Naive thymus-derived CD8-positive, alpha-beta T cell (primary cell): ENCODE results near the gene C19orf38. TPM values are rescaled to one million over a fixed set of nuclear protein-coding genes. Genes with fewer than 3 reads are reported as not detected.
"Not testable (repeated sequence)": the region's sequence is repeated elsewhere in the genome, so short reads cannot be mapped to it uniquely, and the experiment has no call there.

Experiments
- ATAC-seq, 2 donors: fragments of 150-1000 bp; cut with Tn5 transposase in 1 of 2; sonication (Bioruptor Pico), chemical (Tn5 transposase) in 1 of 2; 1 replicate in 1 of 2; 2 replicates in 1 of 2; pipeline ENCODE4 v1.10.0; 2021; ENCODE audit warnings: mild to moderate bottlenecking in 2 of 2, moderate library complexity in 2 of 2
- POLR2A ChIA-PET: fragments of 350-600 bp; sonication (Branson Sonifier 250); formaldehyde crosslinking; loops from one replicate; lab custom pipeline; 2021; ENCODE audit warnings: antibody characterized with exemption; lab: Charles Lee
- DNase-seq, 10 donors: peaks; one replicate each; pipeline versions ENCODE4 v3.0.0 to v3.0.0-alpha.2; 2020 to 2022
- H3K27ac Mint-ChIP-seq, 10 donors: one replicate each; pipeline ENCODE4 v1.8.0; 2020 to 2022; ENCODE audit warnings: mild to moderate bottlenecking in 10 of 10, mixed read lengths in 10 of 10, moderate library complexity in 4 of 10, inconsistent platforms in 1 of 10
- H3K27me3 Mint-ChIP-seq, 5 donors: one replicate each; pipeline ENCODE4 v1.8.0; 2021 to 2022; ENCODE audit warnings: mixed read lengths in 5 of 5
- H3K36me3 Mint-ChIP-seq, 3 donors: one replicate each; pipeline ENCODE4 v1.8.0; 2020 to 2022; ENCODE audit warnings: mixed read lengths in 3 of 3, mild to moderate bottlenecking in 2 of 3, inconsistent platforms in 1 of 3
- H3K4me1 Mint-ChIP-seq, 4 donors: one replicate each; pipeline ENCODE4 v1.8.0; 2021 to 2022; ENCODE audit warnings: mixed read lengths in 4 of 4
- H3K4me3 Mint-ChIP-seq, 10 donors: one replicate each; pipeline ENCODE4 v1.8.0; 2020 to 2022; ENCODE audit warnings: mild to moderate bottlenecking in 10 of 10, mixed read lengths in 10 of 10, moderate library complexity in 6 of 10, inconsistent platforms in 1 of 10
- H3K9me3 Mint-ChIP-seq, 9 donors: one replicate each; pipeline ENCODE4 v1.8.0; 2020 to 2022; ENCODE audit warnings: mixed read lengths in 9 of 9, mild to moderate bottlenecking in 3 of 9, inconsistent platforms in 1 of 9, moderate library complexity in 1 of 9
- polyA plus RNA-seq, 3 donors: library from polyadenylated mRNA; unstranded; fragments of 300-500 nt; fragmentation: Illumina TruSeq; gene quantifications; one replicate each; pipeline ENCODE4 v1.2.3, GENCODE V29; 2021
- total RNA-seq, 8 experiments: library from RNA in 2 of 8; stranded (reverse) in 2 of 8; gene quantifications; one replicate each; pipeline ENCODE4 v1.2.3 and lab custom pipeline; 2021 to 2026

C19orf38 gene
- total and polyA plus RNA-seq, 5 experiments from 2014 or later, result 0.17 to 0.60 (median 0.41) TPM; not detected in 2

DNA sequence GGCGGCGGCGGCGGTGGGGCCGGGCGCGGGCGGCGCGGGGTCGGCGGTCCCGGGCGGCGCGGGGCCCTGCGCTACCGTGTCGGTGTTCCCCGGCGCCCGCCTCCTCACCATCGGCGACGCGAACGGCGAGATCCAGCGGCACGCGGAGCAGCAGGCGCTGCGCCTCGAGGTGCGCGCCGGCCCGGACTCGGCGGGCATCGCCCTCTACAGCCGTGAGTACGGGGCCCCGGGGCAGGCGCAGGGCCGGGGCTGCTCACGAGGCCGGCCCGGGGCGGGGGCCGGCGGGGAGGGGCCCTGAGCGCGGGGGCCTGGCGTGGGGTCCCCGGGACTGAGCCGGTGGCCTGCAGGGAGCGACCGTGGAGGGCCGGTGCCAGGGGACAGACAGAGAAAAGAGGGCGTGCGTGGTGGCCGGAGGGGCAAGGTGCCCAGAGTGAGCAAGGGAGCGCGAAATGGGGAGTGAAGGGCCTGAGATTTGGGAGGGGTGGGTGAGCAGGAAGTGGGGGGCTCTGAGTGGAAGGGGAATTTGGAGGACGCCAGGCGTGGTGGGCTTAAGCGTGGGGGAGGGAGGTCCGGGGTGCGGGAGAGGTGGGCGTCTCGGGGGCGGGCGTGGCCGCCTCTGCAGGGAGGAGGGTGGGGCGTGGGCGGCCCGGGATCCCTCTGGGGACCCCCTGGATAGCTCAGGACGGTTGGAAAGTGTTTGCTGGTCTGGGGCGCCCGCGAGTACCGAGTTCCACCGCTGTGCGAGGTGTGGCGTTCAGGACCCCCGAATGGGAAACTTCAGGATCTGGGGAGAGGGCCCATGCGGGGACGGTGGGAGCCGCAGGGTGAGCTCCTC lies 23.7 kb downstream of the C19orf38 start:
- peaks cover 0 to 2% (median 0%) of the 10 kb centered on the region in 3 donors for H3K36me3 Mint-ChIP-seq
- peak in 1 of 2 donors; percentile 7 for ATAC-seq
- peaks cover 8 to 33% (median 20%) of the 10 kb centered on the region in 4 donors for H3K4me1 Mint-ChIP-seq
- H3K4me3 Mint-ChIP-seq, result peak overlapping the region; percentile 71 to 93 (median 82)
- peak in 7 of 10 donors; percentile 13 to 38 (median 31) for DNase-seq
- H3K27ac Mint-ChIP-seq, result peak overlapping the region in 9 of 10 donors; percentile 29 to 92 (median 78)
- no peaks in the 10 kb centered on the region for H3K9me3 Mint-ChIP-seq
- POLR2A ChIA-PET, result interaction anchor here (1.0 to 2.1 kb wide), 4 partner anchors 8 to 154 kb away, joined by 3 to 8 read pairs (median 6); partner anchors contain the start of genes DNM2 and TMED1
- no peaks in the 10 kb centered on the region for H3K27me3 Mint-ChIP-seq

DNA sequence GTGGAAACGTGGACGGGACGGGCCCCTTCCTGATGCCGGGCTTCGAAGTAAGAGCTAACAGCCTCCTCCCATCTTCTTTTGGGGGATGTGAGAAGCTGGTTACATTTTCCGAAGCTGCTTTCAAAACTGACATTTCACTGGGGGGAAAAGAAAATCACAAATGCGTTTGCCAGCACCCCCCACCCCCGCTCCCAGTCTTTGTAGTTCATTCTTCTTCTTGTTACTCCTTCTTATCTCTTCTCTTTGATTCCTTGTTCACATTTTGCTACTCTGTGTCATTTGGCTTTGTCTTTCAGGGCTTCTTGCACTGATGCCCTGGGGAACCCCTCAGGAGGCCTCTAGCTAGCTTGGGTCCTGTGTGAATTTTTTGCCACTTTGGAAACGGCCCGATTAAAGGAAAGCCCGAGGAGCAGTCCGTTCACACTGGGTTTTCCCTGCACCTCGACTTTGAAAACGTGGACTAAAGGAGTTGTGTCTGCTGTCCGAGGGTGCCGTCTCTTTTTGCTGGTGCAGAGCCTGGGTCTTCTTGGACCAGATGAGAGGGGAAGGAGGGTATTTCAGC lies 24.4 kb downstream of the C19orf38 start:
- POLR2A ChIA-PET, result interaction anchor here (0.7 to 1.4 kb wide), 3 partner anchors 8 to 64 kb away, joined by 3 to 5 read pairs (median 3); partner anchors contain the start of gene TMED1
- Mint-ChIP-seq H3K27ac (peak overlapping the region; percentile 2 to 92 (median 82)), H3K36me3 (peaks cover 0 to 2% (median 0%) of the 10 kb centered on the region in 3 donors), H3K4me3 (peak overlapping the region; percentile 71 to 93 (median 82)), H3K4me1 (peaks cover 8 to 34% (median 20%) of the 10 kb centered on the region in 4 donors), H3K27me3 (no peaks in the 10 kb centered on the region), H3K9me3 (no peaks in the 10 kb centered on the region)
- ATAC-seq (no peak), DNase-seq (peak in 3 of 10 donors; percentile 15 to 23 (median 18))

DNA sequence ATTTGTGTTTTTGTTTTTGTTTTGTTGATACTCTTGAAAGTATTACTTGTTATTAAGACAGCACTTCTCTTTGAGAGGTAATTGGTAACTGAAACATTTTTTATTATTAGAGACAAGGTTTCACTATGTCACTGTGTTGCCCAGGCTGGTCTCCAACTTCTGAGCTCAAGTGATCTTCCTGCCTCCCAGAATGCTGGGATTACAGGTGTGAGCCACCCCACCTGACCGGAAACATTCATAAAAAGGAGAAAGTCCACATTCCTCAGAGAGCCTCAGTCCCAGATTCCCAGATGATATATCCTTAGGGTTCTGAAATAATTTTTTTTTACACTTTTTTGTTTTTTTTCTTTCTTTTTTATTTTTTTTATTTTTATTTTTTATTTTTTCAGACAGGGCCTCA lies 25.8 kb downstream of the C19orf38 start:
- no peak for DNase-seq
- H3K27me3 Mint-ChIP-seq, result no peaks in the 10 kb centered on the region
- peak overlapping the region in 5 of 10 donors; percentile 25 to 79 (median 56) for H3K27ac Mint-ChIP-seq
- POLR2A ChIA-PET, result interaction anchor here (0.6 kb wide), 2 partner anchors 9 to 1920 kb away, joined by 3 to 4 read pairs; no protein-coding TSS in a partner anchor
- no peak for ATAC-seq
- H3K4me3 Mint-ChIP-seq, result peak overlapping the region; percentile 28 to 76 (median 47)
- peaks cover 0 to 2% (median 0%) of the 10 kb centered on the region in 3 donors for H3K36me3 Mint-ChIP-seq
- peaks cover 13 to 38% (median 28%) of the 10 kb centered on the region in 4 donors for H3K4me1 Mint-ChIP-seq
- H3K9me3 Mint-ChIP-seq, result no peaks in the 10 kb centered on the region

DNA sequence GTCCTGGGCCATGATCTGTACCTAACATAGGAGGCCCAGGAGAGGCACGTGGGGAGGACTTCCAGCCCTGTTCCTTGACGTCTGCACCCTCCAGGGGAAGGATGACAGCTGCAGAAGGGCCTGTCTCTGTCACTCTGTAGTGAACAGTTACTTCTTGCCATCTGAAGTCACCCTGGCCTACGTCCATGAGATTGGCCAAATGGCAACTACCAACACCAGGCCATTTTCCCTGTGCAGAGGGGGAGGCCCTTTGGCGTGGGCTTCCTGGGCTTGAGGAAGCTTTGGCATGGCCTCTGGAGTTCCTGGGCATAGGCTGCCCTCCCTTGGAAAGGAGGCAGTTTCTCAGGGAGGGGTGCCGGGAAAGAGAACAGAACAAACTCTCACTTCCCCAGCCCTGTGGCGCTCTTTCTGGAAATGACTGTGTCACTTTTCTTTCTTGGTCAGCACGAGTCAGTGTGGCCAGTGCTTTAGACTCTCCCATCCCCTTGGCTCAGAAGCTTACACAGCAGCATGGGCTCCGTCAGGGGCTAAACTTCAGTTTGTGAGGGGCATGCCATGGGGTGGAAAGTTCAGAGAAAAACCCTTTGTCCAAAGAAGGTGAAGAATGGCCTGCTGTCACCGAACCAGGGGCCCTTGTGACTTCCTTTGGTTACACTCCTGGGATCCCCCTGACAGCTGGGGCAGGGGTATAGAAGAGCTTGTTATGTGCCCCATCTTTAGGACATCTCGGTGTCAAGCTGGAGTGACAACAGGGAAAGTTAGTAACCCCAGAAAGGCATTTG lies 28.4 kb downstream of the C19orf38 start:
- H3K9me3 Mint-ChIP-seq, result no peaks in the 10 kb centered on the region
- no peak for ATAC-seq
- peaks cover 0 to 2% (median 0%) of the 10 kb centered on the region in 3 donors for H3K36me3 Mint-ChIP-seq
- DNase-seq, result no peak
- POLR2A ChIA-PET, result interaction anchor here (1.1 kb wide), 1 partner anchor 41 kb away, joined by 3 read pairs; the partner anchor contains the start of gene TMED1
- no peak overlapping the region for H3K4me3 Mint-ChIP-seq
- peak overlapping the region in 1 of 10 donors; percentile 19 for H3K27ac Mint-ChIP-seq
- H3K4me1 Mint-ChIP-seq, result peaks cover 15 to 40% (median 27%) of the 10 kb centered on the region in 4 donors
- H3K27me3 Mint-ChIP-seq, result no peaks in the 10 kb centered on the region

DNA sequence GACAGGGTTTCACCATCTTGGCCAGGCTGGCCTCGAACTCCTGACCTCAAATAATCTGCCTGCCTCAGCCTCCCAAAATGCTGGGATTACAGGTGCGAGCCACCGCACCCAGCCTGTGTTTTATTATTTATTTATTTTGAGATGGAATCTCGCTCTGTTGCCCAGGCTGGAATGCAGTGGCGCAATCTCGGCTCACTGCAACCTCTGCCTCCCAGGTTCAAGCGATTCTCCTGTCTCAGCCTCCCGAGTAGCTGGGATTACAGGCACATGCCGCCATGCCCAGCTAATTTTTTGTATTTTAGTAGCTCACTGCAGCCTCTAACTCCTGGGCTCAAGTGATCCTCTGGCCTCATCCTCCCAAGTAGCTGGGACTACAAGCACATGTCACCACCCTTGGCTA lies 29.4 kb downstream of the C19orf38 start:
- not testable (repeated sequence) for ATAC-seq, H3K36me3 Mint-ChIP-seq, H3K4me3 Mint-ChIP-seq, H3K27me3 Mint-ChIP-seq, DNase-seq, H3K9me3 Mint-ChIP-seq
- POLR2A ChIA-PET, result interaction anchor here (1.1 kb wide), 1 partner anchor 42 kb away, joined by 3 read pairs; the partner anchor contains the start of gene TMED1
- H3K27ac Mint-ChIP-seq, result peak overlapping the region in 3 of 10 donors; percentile 37 to 62 (median 47)
- peaks cover 14 to 39% (median 23%) of the 10 kb centered on the region in 4 donors for H3K4me1 Mint-ChIP-seq

DNA sequence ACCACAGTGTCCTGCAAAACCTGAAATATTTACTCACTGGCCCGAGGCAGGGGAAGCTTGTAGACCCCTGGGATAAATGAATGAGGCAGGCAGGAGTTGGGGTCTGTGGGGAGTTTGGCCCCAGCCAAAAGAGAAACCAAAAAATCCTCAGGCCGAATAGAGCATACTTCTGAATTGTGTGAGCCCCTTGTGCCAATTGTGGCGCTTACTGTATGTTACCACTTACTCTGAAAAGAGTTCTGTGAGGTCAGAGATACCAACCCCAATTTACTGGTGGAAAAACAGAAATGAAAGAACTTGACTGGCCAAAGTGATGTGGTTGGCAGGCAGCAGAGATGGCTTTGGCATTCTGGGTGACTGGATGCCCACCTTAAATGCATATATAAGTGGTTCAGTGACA lies 30.0 kb downstream of the C19orf38 start:
- Mint-ChIP-seq H3K9me3 (no peaks in the 10 kb centered on the region), H3K4me1 (peaks cover 8 to 33% (median 19%) of the 10 kb centered on the region in 4 donors), H3K27ac (peak overlapping the region in 4 of 10 donors; percentile 10 to 71 (median 50)), H3K4me3 (no peak overlapping the region), H3K27me3 (no peaks in the 10 kb centered on the region), H3K36me3 (peaks cover 0 to 2% (median 0%) of the 10 kb centered on the region in 3 donors)
- ATAC-seq (no peak), DNase-seq (no peak)
- POLR2A ChIA-PET, result no interaction called here

DNA sequence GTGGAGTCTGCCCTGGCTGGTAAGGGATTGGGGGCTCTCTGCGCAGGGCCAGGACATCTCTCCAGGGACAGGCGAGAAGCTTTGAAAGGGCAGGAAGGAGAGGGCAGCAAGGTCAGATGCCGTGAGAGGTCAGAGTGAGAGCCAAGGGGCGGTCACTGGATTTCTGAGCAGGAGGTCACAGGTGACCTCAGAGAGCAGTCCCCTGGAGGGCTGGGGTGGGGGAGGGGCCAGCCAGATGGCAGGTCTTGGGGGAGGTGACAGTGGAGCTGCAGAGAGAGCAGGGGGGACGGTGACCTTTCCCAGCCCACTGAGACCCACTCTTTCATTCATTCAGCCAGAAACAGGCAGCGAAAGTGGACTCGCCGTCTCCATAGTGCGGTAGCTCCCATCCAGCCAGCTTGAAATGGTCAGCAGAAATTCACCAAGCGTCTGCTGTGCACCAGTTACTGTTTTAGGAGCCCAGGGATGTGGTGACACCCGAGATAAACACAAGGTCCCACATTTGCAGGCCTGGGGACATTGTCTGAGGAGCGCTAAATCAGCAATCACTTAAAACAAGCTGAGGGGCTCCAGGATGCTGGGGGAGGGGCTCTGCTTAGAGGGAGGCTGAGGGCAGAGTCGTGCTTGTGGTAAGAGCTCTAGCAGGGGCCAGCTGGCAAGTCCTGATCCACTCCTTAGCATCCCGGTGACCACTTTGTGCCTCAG lies 33.3 kb downstream of the C19orf38 start:
- no peaks in the 10 kb centered on the region for H3K27me3 Mint-ChIP-seq
- DNase-seq (no peak), ATAC-seq (no peak)
- peaks cover 8 to 23% (median 19%) of the 10 kb centered on the region in 4 donors for H3K4me1 Mint-ChIP-seq
- H3K27ac Mint-ChIP-seq, result no peak overlapping the region
- POLR2A ChIA-PET, result no interaction called here
- no peaks in the 10 kb centered on the region for H3K36me3 Mint-ChIP-seq
- H3K4me3 Mint-ChIP-seq, result no peak overlapping the region
- H3K9me3 Mint-ChIP-seq, result no peaks in the 10 kb centered on the region

DNA sequence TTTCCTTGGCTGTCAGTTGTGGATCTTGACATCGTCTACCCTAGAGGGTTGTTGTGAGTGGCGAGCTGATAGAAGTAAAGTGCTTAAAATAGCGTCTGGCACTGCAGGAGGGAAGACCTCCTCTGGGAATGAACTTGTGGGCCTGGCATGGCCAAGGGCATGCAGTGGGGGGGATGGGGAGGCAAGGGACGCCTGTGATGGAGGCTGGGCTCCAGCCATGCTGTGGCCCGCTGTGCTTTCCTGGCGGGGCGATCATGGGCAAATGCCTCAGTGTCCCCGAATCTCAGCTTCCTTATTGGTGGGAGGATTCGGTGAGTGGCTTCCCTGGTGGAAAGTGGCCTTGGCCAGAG lies 33.9 kb downstream of the C19orf38 start:
- POLR2A ChIA-PET, result no interaction called here
- no peak for ATAC-seq
- H3K27me3 Mint-ChIP-seq, result no peaks in the 10 kb centered on the region
- H3K27ac Mint-ChIP-seq, result no peak overlapping the region
- H3K4me1 Mint-ChIP-seq, result peaks cover 9 to 24% (median 16%) of the 10 kb centered on the region in 4 donors
- no peak for DNase-seq
- no peak overlapping the region for H3K4me3 Mint-ChIP-seq
- peaks cover 0 to 1% (median 0%) of the 10 kb centered on the region in 3 donors for H3K36me3 Mint-ChIP-seq
- no peaks in the 10 kb centered on the region for H3K9me3 Mint-ChIP-seq

DNA sequence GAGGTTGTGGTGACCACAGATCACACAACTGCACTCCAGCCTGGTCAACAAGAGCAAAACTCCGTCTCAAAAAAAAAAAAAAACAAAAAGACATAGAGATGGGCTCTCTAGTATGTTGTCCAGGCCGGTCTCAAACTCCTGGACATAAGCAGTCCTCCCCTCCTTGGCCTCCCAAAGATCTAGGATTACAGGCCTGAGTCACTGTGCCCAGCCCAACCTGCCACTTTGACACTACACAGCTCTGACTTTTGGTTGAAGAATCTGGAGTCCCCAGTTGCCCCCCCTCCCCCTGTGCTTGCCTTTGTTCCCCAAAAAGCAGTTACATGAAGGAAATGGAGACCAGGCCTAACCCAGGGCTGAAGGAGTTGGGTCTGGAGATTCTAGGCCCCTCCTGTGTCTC lies 36.1 kb downstream of the C19orf38 start:
- no peak overlapping the region for H3K4me3 Mint-ChIP-seq

DNA sequence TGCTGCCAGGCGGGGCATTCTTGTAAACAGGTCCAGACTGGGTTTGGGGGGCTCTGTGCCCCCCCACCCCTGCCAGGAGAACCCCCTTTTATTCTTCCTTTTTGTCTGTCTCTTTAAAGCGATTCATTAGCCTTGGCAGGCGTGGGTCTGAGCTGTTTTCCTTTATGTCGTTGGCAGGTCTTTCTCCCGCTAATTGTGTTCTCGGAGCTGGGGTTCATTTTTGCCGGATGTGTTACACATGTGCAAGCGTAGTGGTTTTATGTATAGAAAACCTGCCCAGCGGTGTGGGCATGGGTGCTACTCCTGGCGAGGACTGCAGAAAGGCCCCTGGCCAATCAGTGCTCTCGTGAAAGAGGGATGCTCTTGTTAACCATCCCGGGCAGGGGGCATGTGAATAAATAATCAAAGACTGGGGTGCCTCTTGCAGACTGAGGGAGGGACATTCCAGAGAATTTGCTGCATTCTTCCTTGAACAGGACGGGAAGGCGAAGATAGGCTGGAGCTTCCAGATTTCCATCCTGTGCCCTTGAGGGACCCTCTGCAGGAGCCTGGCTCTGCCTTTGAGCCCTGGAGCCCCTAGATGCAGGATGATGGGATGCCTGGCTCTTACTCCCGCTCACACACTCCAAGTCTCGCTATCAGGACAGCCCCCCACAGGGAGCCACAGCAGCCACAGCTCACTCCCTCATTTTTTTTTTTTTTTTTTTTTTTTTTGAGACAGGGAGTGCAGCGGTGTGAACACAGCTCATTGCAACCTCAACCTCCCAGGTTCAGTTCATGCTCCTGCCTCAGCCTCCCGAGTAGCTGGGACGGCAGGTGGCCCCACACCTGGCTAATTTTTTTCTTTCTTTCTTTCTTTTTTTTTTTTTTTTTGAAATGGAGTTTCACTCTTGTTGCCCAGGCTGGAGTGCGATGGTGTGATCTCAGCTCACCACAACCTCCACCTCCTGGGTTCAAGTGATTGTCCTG lies 37.3 kb downstream of the C19orf38 start:
- ATAC-seq (no peak), DNase-seq (no peak)
- H3K4me1 Mint-ChIP-seq, result peaks cover 3 to 12% (median 11%) of the 10 kb centered on the region in 4 donors
- H3K27ac Mint-ChIP-seq, result peak overlapping the region in 2 of 10 donors; percentile 43 to 62
- H3K27me3 Mint-ChIP-seq, result no peaks in the 10 kb centered on the region
- POLR2A ChIA-PET, result interaction anchor here (0.7 kb wide), 1 partner anchor 29 kb away, joined by 4 read pairs; no protein-coding TSS in a partner anchor
- peaks cover 0 to 2% (median 0%) of the 10 kb centered on the region in 3 donors for H3K36me3 Mint-ChIP-seq
- H3K4me3 Mint-ChIP-seq, result no peak overlapping the region
- H3K9me3 Mint-ChIP-seq, result no peaks in the 10 kb centered on the region

More for the DNA sequence above, 36.1 kb downstream of the C19orf38 start:
- H3K27me3 Mint-ChIP-seq, result no peaks in the 10 kb centered on the region
- H3K36me3 Mint-ChIP-seq, result peaks cover 0 to 2% (median 0%) of the 10 kb centered on the region in 3 donors
- ATAC-seq (no peak), DNase-seq (no peak)
- H3K4me1 Mint-ChIP-seq, result peaks cover 7 to 16% (median 13%) of the 10 kb centered on the region in 4 donors
- POLR2A ChIA-PET, result no interaction called here
- peak overlapping the region in 1 of 10 donors; percentile 51 for H3K27ac Mint-ChIP-seq
- H3K9me3 Mint-ChIP-seq, result no peaks in the 10 kb centered on the region
